ENCODE data around the gene FRY. TPM values are rescaled to one million over a fixed set of nuclear protein-coding genes. Genes with fewer than 3 reads are reported as not detected.

The FRY gene
- total RNA-seq, 4 donors from 2014 or later, result 5.8 to 17.4 (median 12.0) TPM

DNA sequence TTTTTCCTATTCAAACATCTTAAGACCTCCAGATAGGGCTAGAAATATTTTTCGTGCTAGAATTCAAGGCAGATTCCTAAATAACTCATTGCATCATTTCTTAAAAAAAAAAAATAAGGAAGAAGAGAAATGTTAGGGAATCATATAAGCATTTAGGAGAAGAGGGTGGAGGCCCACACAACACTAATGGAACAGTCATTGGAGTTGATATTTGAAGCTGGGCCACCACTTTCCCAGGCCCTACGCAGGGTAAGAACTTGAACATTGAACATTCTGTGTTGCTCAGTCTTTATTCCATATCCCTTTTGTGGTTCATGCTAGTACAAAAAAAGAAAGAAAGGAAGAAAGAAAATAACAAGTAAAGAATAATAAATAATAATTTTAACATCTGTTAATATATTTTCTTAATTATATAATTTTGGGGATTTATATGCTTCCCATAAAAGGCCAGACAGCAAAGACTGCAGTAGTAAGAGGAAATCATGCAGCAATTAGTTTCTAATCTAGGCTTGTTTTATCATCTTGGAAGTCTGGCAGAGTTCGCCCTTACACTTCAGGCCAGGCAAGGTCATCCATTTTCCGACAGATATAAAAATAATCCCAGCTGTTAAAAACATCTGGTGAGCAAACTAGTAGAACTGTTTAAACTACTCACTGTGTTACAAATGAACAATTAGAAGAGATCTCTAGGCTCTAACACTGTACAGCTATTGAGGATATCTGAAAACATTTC is 127.7 kb downstream of the FRY start:
- Histone ChIP-seq H3K27ac (no peak overlapping the region), H3K36me3 (no peaks in the 10 kb centered on the region), H3K4me1 (peaks cover 0 to 7% (median 0%) of the 10 kb centered on the region in 3 donors), H3K4me3 (no peak overlapping the region), H3K9me3 (no peaks in the 10 kb centered on the region), H3K27me3 (no peaks in the 10 kb centered on the region)
- TF ChIP-seq POLR2A (IDR thresholded peaks at IDR 0.05), result no peak
- TF ChIP-seq, protein P1, sequence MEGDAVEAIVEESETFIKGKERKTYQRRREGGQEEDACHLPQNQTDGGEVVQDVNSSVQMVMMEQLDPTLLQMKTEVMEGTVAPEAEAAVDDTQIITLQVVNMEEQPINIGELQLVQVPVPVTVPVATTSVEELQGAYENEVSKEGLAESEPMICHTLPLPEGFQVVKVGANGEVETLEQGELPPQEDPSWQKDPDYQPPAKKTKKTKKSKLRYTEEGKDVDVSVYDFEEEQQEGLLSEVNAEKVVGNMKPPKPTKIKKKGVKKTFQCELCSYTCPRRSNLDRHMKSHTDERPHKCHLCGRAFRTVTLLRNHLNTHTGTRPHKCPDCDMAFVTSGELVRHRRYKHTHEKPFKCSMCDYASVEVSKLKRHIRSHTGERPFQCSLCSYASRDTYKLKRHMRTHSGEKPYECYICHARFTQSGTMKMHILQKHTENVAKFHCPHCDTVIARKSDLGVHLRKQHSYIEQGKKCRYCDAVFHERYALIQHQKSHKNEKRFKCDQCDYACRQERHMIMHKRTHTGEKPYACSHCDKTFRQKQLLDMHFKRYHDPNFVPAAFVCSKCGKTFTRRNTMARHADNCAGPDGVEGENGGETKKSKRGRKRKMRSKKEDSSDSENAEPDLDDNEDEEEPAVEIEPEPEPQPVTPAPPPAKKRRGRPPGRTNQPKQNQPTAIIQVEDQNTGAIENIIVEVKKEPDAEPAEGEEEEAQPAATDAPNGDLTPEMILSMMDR (IDR thresholded peaks at IDR 0.05), result no peak
- intact Hi-C loops (cut with DNase I), result no loop called here
- DNase-seq, result no peak
- WGBS, 2 donors, result 66 to 77% methylated on average over 4 of the region's 4 CpGs

DNA sequence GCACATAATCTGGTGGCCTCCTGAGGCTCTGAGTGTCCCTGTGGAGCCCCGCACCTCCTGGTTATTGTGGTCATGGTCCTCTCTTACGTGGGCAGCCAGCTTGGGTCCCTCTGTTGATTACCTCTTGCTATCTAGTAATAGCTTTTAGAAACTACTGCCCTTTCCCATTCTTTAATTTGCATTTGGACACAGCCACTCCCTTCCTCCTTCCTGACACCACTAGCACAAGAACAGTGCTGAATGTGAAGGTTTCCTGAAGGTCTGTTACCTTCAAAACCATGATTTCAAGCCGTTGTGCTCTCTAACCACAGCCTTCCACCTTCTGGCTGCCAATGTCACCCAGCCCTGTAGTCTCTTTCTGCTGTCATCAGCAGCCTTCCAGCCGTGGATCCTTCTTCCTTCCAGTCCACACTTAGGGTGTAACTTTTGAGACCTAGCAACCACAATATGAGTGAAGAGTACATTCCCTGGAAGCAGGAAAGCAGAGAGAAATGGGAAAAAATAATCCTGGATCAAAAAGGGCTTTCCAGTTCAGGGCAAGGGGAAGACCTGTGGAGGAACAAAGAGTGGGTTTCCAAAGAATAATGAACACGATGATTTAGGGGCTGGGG is 130.9 kb downstream of the FRY start:
- H3K4me3 ChIP-seq, result no peak overlapping the region
- no peak for DNase-seq
- WGBS, 2 donors, result 68 to 73% methylated on average over 4 to 5 of the region's 5 CpGs
- no peak overlapping the region for H3K27ac ChIP-seq
- H3K4me1 ChIP-seq, result peaks cover 0 to 11% (median 0%) of the 10 kb centered on the region in 3 donors
- H3K36me3 ChIP-seq, result no peaks in the 10 kb centered on the region
- TF ChIP-seq, protein P1 (IDR thresholded peaks at IDR 0.05), result no peak
- TF ChIP-seq POLR2A (IDR thresholded peaks at IDR 0.05), result no peak
- H3K27me3 ChIP-seq, result no peaks in the 10 kb centered on the region
- H3K9me3 ChIP-seq, result no peaks in the 10 kb centered on the region
- intact Hi-C loops (cut with DNase I), result no loop called here

DNA sequence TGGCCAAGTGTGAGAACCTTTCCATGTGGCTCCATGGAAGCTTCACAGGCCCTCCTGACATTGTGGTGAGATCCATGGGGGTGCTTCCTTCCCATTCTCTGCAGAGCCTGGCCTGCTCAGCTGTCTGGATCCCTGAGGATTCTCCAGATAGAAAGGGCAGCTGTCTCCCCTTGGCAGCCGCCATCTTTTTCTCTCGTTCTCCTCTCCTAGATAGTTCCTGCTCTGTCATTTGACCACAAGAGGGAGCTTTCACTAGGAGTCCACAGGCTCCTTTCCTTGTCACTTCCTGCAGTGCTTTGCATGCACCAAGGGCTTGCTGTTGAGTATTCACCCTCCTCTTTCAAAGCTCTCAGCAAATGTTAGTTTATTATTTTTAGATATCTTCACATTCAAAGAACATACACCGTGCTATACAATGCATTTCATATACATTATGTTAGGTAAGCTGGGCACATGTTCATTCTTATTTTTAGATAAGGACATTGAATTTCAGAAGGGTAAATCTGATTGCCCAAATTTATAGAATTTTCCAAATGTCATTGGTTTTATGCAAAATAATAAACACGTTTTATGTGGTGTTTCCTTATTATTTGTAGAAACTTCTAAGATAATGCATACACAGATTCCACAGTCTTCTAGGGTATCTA is 133.2 kb downstream of the FRY start:
- H3K4me1 ChIP-seq, result peaks cover 0 to 7% (median 0%) of the 10 kb centered on the region in 3 donors
- H3K36me3 ChIP-seq, result no peaks in the 10 kb centered on the region
- WGBS, 2 donors, result 83 to 90% methylated on average over 4 of the region's 4 CpGs
- DNase-seq, result no peak
- H3K9me3 ChIP-seq, result no peaks in the 10 kb centered on the region
- no peak overlapping the region for H3K4me3 ChIP-seq
- no peaks in the 10 kb centered on the region for H3K27me3 ChIP-seq
- intact Hi-C loops (cut with DNase I), result no loop called here
- no peak overlapping the region for H3K27ac ChIP-seq
- TF ChIP-seq, protein P1 (IDR thresholded peaks at IDR 0.05), result peak in 4 of 6 experiments; percentile 5 to 53 (median 24)
- no peak for TF ChIP-seq POLR2A (IDR thresholded peaks at IDR 0.05)

DNA sequence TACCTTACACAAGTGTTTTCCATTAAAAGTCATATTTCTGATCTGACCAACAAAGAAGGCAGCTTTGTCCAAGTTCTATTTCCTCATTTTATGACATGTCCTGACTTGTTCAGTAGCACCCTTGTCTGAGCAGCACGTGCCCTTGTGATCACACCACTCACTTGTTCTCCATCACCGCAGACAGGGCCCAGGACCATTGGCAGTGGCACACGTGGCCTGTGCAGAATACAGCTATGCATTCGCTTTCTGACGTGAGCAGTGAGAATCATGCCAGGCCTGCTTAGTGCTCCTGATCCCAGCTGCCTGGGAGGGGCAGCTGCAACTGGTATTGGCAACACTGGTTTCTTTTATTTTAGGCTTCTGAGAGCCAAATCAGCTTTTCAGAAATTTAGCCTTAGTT is 134.2 kb downstream of the FRY start:
- Histone ChIP-seq H3K9me3 (no peaks in the 10 kb centered on the region), H3K4me3 (no peak overlapping the region), H3K27me3 (no peaks in the 10 kb centered on the region), H3K27ac (no peak overlapping the region), H3K4me1 (peaks cover 0 to 4% (median 0%) of the 10 kb centered on the region in 3 donors), H3K36me3 (no peaks in the 10 kb centered on the region)
- no peak for DNase-seq
- 45 to 46% methylated on average over 4 to 5 of the region's 5 CpGs for WGBS, 2 donors
- TF ChIP-seq, protein P1 (IDR thresholded peaks at IDR 0.05), result no peak
- no peak for TF ChIP-seq POLR2A (IDR thresholded peaks at IDR 0.05)
- intact Hi-C loops (cut with DNase I), result no loop called here

DNA sequence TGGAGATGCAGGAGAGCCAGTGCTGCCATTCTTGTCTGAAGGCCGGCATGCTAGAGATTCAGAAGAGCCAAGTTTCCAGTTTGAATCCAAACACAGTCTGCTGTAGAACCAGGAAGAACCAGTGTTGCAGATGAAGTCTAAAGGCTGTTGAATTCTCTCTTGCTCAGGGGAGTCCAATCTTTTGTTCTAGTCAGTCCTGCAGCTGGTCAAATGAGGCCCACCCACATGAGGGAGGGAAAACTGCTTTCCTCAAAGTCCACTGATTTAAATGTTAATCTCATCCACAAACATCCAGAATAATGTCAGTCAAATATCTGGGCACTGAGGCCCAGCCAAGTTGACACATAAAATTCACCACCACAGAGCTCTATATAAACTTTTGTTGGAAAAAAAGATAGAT is 136.6 kb downstream of the FRY start:
- intact Hi-C loops (cut with DNase I), result no loop called here
- Histone ChIP-seq H3K4me1 (peaks cover 0 to 4% (median 0%) of the 10 kb centered on the region in 3 donors), H3K27ac (no peak overlapping the region), H3K36me3 (no peaks in the 10 kb centered on the region), H3K27me3 (no peaks in the 10 kb centered on the region), H3K4me3 (no peak overlapping the region), H3K9me3 (no peaks in the 10 kb centered on the region)
- TF ChIP-seq, protein P1 (IDR thresholded peaks at IDR 0.05), result no peak
- no peak for TF ChIP-seq POLR2A (IDR thresholded peaks at IDR 0.05)
- DNase-seq, result no peak
- 22 to 55% methylated on average over 1 of the region's 1 CpG for WGBS, 2 donors
